ENCODE results near the gene TM9SF4.

The TM9SF4 gene

DNA sequence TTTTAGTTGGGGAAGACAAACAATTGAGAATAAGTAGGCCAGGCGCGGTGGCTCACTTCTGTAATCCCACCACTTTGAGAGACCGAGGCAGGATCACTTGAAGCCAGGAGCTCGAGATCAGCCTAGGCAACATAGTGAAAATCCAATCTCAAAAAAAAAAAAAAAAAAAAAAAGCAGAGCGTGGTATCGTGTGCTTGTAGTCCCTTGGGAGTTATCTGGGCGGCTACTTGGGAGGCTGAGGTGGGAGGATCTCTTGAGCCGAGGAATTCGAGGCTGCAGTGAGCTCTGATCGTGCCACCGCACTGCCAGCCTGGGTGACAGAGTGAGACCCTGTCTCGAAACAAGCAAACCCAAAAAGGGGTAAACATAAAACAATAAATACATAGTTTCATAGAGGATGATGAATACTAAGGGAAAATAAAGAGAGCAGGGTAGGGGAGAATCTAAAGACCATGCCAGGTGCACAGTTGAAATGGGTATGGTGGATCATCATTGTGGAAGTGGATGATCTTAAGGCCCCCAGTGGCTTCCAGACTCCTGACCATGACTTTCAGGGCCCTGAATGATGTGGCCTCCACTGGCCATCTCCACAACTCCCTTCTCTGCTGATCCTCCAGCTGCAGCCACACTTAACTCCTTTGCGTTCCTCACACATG is 99.1 kb downstream of the TM9SF4 start:
- no peak for DNase-seq (ENCODE audit: low read depth)

DNA sequence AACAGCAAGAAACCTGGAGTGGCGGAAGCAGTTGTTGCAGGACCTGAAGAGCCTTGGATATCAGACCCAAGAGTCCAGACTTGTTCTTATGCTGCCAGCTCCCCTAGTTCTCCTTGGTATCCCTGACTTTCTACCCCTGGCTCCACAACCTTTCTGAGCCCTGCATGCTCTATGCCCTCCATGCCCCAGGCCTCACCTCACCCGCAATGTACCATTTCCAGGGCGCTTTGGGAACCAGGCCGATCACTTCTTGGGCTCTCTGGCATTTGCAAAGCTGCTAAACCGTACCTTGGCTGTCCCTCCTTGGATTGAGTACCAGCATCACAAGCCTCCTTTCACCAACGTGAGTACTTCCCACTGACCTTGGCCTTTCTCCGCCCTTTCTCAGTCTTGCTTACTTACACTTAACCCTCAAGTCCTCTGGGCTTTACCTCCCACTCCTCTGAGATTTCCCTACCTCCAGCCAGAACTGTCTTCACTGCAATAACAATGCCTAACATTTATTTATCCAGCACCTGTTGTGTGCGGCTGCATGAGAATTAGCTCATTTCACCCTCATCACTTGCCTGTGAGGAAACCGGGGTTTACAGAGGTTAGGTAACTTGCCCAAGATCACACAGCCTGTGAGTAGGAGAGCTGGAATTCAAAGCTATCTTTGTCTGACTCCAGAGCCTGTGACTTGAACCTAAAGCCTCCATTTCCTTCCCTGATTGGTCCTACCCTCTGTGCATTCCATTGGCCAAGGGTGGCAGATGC is 100.5 kb downstream of the TM9SF4 start:
- DNase-seq (ENCODE audit: low read depth) = no peak

DNA sequence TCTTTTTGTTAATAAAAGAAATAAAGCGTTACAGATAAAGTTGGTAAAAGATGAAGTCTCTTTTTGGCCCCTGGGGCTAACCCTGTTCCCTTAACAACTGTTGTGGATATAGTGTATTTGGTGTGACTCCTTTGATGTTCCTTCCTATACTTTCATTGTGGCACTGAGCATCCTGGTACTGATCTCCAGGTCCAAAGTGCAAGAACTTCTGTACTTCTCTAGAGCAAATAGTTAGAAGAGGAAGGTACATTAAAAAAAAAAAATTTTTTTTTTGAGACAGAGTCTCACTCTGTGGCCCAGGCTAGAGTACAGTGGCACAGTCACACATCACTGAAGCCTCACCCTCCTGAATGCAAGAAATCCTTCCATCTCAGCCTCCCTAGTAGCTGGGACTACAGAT is 104.4 kb downstream of the TM9SF4 start:
- no peak for DNase-seq (ENCODE audit: low read depth)

DNA sequence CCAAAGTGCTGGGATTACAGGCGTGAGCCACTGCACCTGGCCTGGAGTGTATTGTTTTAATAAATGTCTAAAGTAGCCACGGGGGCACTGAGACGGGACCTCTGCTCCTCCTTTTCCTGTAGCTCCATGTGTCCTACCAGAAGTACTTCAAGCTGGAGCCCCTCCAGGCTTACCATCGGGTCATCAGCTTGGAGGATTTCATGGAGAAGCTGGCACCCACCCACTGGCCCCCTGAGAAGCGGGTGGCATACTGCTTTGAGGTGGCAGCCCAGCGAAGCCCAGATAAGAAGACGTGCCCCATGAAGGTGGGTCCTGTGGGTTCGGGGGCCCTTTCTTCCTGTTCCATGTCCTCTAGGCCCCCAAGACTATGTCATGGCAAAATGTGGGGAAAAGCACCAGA is 105.6 kb downstream of the TM9SF4 start:
- DNase-seq (ENCODE audit: low read depth) = no peak

DNA sequence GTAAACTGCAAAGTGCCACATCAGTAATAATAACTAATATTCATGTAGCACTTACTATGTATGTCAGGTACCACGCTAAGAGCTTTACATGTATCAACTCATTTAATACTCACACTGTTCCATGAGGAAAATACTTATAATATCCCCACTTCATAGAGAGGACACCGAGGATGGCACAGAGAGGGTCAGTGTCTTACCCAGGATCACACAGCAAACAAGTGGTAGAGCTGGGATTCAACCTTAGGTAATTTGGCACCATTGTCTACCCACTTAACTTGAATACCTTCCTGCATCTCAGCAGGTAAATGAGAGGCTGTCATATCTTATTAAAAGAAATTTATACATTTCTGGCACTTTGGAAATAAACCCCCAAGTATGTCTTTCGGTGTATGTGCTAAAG is 106.2 kb downstream of the TM9SF4 start:
- DNase-seq (ENCODE audit: low read depth) = no peak

DNA sequence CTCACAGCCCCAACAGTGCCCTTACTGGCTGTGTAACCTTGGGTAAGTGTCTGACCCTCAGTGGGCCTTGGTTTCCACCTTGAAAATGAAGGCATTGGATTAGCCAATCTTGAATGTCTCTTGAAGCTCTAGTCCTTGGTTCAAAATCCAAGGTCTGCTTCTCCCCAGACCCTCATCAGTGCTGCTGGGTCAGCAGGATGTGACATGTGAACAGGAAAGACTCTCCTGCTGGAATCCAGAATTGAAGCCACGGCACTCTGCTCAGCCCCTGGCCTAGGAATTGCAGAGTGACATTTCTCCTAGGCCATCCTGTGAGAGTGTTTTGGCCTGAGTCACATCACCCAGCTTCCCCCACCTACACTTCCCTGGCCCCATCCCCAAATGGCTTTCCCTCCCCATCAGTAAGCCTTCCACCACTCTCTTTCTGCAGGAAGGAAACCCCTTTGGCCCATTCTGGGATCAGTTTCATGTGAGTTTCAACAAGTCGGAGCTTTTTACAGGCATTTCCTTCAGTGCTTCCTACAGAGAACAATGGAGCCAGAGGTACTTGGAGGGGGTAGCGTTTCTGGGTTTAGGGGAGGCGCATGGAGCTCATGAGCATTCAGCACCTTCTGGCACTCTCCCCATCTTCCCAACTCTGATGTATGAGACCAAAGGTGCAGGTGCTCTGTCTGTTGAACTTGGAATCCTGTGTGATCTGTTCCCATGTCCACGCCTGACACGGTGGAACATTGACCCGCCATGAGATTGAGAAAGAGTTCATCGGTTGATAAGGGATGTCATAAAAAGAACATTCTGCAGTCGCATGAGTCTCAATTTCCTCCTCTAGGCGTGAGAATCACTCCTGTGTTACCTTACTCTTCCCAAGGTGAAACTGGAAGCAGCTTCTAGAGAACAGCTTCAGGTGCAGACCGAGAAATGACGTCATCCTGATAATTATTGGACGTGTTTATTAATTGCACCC is 106.9 kb downstream of the TM9SF4 start:
- DNase-seq (ENCODE audit: low read depth) = no peak

Measured in non-pigmented ciliary epithelial cell (primary cell).